GM19025 (cell line): ENCODE measurements around the gene BCAN.

Experiments used
- ATAC-seq: cut with Tn5 transposase; IDR thresholded peaks from one replicate; pipeline ENCODE4 v1.9.1; 2021; ENCODE audit warnings: mild to moderate bottlenecking, low read depth, moderate library complexity; ENCODE audit not compliant: unreplicated experiment

BCAN gene

DNA sequence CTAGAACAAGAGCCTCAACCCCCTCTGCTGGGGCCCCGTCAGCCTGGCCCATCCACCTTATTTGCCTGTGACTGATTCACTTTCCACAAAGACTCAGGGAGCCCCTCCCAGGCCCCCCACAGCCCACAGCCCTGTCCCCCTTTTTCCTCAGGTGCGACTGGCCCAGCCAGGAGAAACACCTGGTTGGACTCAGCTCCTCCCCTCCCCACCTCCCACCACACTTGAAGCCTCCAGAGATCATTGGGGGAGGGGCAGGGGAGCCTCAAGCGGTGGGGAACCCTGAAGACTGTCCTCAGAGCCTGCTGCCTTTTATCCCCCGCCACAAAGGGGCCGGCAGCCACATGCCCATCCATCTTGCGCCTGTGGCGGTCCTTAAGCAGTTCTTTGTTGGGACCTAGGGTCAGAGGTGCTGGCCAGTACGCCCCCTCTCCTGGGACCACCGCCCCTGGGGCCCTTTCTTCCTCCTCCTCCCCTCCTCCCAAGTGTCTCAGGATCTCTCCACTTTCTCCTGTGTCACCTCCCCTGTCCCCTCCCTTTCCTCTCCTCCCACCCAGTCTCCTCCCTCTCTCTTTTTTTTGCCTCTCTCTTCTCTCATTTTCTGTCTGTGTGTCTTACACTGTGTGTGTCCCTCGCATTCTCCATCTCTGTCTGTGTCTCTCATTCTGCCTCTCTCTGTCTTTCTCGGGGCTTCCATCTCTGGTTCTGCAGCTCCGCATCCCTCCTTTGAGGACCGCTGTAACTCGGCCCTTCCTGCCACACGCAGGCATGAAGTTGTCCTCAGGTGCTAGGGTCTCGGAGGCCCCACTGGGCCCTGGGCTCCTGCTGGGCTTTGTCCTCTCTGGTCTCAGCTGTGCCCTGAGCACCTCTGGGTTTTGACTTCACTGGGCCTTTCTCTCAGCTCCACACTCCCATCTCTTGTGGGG is 51.3 kb downstream of the BCAN start:
- ATAC-seq = no peak

DNA sequence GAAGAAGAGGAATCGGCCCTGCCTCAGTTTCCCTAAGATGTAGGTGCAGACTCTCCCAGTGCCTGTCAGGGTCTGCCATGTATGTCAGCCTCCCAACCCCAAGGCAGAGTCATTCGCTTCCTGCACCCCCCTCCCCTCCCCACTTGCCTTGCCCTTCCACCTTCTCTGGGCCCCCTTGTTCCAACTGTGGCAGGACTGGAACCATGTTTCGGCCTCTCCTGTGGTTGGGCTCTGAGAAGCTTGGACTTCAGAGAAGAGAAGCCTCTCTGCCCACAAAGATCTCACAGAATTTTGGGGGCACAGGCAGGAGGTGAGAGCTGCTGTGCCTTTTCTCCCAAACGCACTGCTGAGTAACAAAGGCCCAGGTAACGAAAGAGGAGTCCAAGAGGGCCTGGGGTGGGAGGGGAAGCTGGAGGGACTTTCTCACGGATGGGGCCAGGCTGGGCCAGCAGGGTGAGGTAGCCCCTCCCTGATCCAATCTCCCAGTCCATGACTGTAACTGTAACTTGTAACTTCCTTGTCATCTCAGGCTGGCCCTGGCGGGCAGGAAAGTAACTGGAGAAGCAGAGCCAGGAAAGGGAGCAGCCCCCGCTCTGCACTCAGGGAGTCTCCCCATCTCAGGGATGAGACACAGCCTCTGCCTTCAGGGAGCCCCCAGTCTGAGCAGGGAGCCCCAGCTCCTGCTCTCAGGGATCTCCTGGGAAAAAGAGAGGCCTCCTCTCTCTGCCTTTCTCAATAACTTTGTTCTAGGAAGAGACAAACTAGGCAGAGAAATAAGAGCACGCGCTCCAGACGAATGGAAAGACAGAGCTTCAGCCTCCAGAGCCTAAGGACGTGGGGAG is 52.2 kb downstream of the BCAN start:
- ATAC-seq = no peak

DNA sequence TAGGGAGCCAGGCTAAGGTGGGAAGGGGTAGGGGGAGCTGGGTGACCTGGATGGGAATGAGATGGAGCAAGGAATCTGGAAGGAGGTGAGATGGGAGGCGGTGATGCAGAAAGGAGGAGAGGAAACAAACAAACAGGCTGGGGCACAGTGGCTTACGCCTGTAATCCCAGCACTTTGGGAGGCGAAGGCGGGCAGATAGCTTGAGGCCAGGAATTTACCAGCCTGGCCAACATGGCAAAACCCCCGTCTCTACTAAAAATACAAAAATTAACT is 52.7 kb downstream of the BCAN start:
- ATAC-seq = no peak

DNA sequence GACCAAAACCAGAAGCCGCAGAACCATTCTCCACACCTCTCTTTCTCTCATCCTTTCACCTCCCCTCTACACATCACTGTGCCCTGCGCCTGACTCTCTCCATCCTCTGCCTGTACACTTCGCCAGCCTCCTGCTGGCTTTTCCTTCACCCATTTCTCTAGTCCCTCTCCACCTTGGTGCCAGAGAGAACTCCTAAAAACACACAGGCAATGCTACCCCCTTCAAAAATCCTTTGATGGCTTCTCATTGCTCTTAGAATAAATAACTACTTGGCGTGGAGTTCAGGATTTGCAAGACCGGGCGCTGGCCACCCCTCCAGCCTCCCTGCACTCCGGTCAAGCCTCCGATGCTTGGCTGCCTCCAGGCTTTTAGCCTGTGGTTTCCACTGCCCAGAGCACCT is 54.8 kb downstream of the BCAN start:
- no peak for ATAC-seq

DNA sequence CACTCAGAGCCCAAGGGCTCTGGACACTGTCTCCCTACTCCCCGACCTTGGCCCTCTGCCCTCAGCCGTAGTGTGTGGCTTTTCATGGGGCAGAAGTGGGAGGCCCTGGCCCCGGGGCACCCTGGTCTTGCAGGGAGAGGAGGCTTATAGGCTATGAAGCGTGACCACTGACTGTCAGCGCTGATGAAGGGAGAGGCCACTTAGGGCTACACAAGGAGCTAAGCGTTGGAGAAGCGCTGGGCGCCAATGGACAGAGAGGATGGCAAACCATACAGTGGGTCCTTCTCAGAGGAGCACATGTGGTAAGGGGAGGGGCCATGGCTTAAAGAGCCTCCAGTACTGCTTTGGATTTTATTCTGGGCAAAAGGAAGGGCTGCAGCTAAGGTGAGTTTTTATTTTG is 55.6 kb downstream of the BCAN start:
- ATAC-seq = no peak

DNA sequence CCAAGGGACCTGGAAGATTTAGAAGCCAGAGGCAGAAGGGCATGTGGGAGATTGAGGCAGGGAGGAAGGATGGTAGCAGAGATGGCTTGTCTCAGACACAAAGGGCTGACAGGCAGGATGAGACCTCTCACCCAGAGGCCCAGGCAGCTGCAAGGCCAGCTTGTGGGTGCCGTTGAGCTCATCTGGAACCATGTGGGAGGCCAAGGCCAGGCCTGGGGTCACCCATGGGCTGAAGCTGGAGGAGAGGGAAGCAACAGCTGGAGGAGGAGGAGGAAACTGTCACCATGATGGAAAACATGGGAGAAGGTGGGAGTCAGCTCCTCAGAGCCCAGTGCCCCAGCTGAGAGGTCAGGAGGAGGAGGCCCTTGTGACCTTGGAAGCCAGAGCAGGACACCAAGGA is 57.1 kb downstream of the BCAN start:
- no peak for ATAC-seq

DNA sequence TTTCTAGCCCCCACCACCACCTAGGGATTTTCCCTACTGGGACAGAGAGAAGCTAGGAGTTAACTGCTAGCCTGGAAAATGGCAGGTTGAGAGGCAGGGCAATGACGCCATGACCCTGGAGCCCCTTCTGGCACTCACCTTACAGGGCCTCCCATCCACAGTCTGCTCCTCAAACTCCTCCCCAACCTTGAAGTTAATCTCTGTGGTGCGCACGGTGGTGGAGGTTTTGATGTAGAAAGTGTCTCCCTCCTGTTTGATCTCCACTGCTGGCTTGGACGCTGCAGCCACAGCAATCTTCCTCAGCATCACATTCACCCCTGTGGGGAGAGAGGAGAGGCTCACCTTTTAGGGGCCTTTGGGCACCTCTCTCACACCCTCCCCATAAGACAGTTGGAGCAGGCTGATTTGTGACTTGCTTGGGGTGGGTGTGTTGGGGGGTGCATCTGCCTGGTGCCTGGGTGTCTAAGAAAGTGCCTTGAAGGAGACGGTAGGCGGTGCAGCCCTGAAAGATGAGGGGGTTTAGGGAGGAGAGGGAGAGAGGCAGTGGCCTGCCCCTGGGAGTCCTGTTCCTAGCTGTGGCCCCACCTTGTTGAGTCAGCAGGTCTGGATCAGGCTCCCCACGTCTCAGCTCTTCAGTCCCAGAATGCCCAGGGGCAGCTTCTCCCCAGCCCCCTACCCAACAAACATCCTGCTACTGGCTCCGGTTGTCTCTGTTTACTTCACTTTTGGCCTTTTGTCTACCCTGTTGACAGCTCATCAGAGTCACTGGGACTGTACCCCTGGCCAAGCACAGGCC is 59.0 kb downstream of the BCAN start:
- no peak for ATAC-seq

DNA sequence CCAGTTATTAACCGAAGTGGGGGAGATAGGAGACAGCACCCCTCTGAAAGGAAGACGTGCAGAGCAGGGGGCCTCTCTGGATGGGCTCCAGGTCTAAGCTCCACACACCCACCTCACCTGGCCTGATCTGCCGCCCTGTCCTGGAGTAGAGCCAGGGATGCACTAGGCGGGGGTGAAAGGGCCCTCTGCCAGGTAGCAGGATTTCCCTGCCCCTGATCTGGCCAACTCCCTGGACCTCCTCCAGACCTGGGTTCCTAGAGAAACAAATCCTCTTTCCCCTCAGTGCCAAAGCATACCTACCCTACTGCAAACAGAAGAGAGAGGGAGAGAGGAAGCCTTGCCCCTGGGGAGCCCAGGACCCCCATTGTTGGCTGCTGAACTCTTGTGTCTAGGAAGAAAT is 61.4 kb downstream of the BCAN start:
- no peak for ATAC-seq

DNA sequence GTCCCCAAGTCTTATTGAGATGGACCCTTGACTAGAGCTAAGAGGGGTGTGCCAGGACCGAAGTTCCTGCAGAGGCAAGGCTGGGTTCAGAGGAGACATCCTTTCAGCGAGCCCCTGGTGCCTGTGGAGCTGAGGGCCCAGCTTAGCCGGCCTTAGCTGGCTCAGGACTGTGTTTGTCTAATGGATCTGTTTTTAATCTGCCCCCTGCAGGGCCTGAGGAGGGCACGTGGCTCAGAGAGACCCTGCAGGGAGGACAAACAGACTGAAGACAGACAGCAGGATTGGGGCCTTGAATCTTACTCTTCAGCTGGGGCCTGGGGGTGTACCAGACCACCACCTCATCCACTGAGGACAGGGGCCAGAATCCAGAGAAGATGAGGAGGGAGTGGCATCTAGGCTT is 61.8 kb downstream of the BCAN start:
- ATAC-seq = no peak

DNA sequence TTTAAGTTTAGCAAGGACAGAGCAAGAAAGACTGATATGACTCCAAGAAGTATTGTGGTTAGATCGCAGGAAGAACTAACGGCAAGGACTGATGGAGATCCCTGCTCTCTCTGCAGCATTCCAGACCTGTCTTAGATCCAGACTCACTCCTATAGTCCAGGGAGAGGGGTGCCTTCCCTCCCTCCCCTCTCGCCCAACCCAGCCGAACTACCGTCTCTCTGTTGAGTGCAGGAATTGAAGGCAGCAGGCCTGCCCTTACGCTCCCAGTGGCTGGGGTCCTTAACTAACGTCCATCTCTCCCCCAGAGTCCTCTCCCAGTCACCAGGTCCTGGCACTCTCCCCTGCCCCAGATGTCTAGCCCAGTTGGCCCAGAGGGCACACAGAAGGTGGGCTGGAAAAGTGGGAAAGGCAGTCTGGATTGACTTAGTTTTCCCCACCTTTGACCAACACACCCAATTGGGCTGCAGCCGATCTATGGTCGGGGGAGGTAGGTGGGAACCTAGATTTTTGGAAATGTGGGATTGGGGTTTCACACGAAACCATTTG is 62.3 kb downstream of the BCAN start:
- ATAC-seq = no peak

DNA sequence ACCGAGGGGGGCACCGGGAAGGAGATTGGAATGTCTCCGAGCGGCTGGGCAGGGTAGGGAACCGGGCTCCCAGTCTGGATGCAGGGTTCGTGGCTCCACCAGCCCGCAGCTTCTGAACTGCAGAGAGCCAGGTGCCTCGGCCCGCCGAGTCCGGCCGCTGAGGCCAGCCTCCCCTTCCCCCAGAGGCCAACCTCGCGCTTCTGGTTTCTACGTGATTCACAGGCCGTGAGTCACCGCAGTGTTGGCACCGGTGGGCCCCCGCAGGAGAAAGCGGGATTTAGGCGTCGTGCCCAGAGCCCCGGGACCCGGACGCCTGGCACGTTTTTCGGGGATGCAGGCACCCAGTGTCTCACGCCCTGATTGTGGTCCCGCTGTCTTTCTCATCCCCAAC is 63.0 kb downstream of the BCAN start:
- ATAC-seq = no peak

DNA sequence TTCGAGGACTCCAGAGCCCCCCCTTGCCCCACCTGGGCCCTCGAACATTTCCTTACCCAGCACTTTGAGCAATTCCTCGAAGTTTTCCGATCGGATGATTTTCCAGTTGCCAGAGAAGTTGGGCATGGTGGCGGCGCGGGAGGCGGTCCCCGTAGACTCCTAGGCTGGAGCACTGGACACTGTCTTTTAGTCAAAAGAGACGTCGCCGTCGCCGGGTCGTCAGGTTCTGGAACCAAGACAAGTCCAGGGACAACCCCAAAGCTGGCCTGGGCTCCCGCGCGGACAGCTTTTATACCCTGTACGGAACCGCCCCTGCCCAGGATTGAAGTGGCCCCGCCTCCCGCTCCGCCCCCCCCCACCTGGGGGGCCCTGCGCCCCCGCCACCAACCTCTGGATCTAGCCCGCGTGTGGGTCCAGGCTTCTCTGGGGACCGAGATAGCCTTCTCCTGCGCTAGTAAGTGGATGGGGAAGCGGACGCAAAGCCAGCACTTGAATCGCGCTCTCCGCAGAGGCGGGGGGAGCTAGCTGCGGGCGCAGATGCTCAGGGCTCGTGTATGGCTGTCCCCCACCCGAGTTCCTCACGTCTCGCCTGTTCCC is 63.5 kb downstream of the BCAN start, which contains the start of gene CRABP2:
CRABP2 (minus strand) TSS at position 263 of the 597 bp plus-strand sequence; CDS start at position 126, 137 bp downstream.
- ATAC-seq = no peak

DNA sequence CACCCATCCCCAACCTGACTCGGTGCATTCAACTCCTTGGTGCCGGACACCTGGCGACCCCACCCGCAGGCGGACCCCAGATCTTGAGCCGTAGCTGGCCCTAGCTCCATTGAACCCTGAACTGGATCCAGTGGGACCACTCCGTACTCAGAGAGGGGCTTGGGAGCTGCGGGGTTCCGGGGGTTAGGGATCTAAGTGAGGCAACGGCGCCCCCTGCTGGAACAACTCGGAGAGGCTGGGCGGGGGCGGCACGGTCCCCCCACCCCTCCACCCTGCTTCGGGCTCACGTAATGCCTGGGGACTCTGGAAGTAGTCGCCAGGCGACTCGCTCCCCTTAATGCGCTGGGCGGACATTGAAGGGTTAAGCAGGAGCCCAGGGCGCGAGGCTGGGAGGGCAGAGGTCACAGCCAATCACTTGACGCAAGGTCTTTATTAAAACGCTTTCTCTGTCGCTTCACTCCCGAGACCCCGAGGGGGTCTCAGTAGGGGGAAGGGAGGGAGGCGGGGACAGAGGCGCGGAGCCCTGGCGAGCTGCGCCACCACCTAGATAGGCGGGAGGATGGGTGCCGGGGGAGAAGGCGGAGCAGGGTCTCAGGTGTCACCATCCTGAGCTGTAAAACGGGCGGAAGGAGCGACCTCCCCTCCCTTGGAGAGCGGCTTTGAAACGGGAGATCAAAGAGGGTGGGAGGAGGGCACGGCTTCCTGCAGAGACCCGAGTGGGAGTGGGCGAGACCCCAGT is 64.2 kb downstream of the BCAN start:
- no peak for ATAC-seq

DNA sequence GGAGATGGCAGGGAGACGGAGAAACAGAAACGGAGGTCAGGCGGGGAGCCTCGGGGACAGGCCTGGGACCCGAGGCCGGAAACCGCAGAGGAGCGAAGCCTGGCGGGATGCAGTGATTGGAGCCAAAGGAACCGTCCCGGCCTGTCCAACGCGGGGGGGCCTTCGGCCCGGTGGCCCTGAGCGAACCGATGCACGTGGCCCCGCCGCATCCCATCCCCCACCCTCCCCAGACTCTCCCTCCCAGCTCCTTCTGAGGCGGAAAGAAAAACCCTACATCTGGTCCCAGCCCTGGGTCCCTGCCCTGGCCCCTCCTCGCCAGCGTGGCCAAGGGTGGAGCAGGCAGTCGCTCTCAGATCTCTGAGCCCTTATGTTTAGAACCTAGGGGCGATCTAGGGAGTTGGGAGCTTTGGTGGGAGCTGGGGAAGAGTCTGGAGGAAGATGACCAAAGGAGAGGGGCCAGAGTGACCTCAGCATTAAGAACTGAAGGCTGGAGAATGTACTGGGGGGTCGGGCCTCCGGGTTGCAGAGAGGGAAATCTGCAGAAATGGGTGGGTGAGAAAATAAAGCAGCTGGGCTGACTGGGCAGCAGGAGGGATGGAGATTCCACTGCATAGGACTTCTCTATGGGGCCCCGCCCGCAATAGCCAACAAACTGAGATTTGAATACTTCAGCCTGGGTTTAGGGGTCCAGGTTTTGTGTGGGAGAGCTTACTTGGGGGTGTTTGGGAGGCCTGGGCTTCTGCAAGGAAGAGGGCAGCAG is 64.9 kb downstream of the BCAN start:
- ATAC-seq = no peak

DNA sequence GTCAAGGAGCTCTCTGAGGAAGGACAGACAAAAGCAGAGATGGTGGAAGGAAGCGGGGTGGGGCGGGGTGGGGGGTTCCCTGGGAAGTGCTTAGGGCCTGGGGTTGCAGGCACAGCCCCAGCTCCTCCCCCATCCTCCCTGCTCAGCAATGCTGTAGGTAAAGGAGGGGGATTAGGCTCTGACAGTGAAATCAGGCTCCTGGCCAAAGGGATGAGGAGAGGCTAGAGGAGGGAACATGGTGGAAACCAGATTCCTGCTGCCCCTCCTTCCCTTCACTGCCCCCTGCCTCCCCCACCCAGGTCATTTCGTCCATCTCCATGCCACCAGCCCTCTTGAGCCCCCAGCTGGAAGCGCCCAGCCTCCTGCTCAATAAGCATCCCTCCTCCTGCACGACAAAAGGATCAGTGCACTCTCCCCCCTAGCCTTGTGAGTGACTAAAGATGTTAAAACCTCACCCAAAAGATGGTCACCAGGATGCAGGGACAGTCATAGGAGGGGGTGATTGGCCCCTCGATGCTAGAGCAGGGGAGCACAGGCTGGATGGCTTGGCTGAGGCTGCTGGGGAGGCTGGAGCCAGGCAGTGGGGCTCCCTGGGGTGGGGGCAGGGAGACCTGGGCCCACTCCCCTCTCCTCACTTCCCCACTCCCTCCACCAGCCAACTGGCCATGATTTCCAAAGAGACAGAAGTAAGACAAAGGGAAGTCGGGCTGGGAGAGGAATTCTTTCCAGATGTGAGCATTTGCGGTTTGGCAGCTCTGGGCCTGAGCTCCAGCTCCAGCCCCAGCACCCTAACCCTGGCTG is 65.7 kb downstream of the BCAN start:
- no peak for ATAC-seq

DNA sequence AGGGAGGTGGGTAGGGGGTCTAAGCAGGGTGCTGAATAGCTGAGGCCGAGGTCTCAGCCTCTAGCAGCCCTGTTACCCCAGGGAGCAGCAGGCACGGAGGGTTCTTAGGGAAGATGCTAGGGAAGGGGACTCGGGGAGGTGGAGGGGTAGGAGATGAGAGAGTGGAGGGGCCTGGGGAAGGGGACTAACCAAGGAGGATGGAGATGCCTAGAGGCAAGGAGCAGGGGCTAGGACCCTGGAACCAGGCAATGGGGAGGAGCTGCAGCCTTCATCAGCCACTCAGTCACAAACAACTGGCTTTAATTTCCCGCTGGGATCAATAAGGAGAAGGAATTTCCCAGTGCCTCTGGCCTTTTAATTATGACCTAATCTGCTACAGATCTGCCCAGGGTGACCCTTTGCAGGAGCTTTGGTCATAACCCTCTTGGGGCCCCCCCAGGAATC is 66.3 kb downstream of the BCAN start:
- ATAC-seq = no peak

DNA sequence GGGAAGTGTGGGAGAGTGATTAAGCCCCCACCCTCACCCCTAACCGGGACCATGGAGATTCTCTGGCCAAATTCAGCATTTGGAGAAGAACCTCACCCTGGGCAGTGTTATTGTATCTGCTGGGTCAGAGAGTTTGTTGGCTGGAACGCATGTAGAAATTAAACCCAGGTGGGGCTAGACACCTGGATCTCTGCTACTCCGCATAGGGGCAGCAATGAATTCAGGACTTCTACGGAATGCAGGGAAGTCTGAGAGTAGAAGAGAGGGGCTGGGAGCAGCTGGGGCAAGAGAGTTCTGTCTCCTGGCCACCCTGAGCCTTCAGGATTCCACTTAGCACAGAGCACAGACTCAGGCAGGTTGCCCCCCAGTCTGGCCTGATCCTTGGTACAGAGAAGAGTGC is 67.1 kb downstream of the BCAN start:
- no peak for ATAC-seq
